ENCODE results near the gene SRRM2. TPM values are rescaled to one million over a fixed set of nuclear protein-coding genes. Genes with fewer than 3 reads are reported as not detected.

SRRM2 gene
- total RNA-seq, 6 experiments from 2014 or later: 111 to 419 (median 289) TPM

DNA sequence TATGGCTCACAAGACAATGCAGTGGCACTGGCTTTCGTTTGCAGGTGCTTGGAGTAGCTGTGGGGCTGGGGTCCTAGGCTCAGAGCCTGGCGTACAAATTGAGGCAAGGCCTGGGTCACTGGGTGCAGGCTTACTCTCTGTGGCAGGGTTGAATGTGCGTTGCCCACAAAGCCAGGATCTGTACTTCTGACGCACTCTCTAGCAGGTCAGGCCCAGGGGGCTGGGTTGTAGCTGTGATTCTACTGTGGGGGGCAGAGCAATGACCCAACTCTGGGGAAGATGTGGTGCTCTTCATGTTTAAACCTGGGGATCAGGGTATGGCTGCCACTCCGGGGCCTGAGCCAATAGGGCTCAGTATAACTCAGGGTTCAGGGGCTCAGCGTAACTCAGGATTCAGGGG, 58.2 kb downstream of the SRRM2 start:
- no peaks in the 10 kb centered on the region for H3K4me1 ChIP-seq
- H3K36me3 ChIP-seq: no peaks in the 10 kb centered on the region
- DNase-seq: peak in 1 of 3 donors; percentile 15
- no peaks in the 10 kb centered on the region for H3K27me3 ChIP-seq
- 43% methylated on average over 2 of the region's 6 CpGs for WGBS (ENCODE audit: insufficient coverage, low coverage, low lambda C conversion rate, missing lambda C conversion rate)
- H3K4me3 ChIP-seq: no peak overlapping the region
- no peak for TF ChIP-seq CTCF (IDR thresholded peaks at IDR 0.05)
- TF ChIP-seq POLR2A (IDR thresholded peaks at IDR 0.05): no peak
- no peaks in the 10 kb centered on the region for H3K9me3 ChIP-seq
- no peak overlapping the region for H3K27ac ChIP-seq
- no peak for ATAC-seq
- intact Hi-C loops (cut with DNase I): no loop called here

DNA sequence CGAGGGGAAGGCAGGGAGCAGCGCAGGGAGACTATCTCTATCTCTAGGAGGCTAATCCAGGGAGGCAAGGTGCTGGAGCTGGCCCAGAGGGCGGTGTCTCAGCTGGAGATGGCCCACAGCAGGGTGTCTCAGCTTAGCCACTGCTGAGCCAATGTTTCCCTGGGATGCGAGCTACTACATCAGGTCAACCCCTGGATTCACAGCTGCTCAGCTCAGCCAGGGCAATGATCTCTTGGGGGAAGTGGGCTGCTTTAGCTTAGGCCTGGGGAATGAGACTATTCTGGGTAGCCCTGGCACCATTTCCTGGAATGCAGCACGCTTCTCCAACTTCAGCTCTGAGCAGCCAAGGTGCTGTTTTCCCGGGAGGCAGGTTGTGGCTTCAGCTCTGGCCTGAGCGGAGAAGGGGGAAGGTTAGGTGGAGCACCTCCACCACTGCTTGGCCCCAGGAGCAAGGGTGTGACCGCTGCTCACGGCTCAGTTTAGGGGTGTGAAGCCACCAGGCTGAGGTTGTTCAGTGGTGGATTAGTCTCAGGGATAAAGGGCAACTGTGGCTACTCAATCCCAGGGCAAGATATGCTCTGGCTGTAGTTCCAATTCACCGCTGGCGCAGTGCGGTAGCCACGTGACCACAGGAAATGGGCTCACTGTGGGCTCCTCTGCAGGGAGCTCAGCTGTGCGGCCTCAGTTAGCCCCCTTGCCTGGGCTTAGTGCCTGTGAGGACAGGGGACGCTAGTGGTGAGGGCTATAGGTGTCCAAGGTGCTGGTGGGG, 59.4 kb downstream of the SRRM2 start:
- H3K27ac ChIP-seq: no peak overlapping the region
- DNase-seq: peak in 1 of 3 donors; percentile 23
- no peak for ATAC-seq
- H3K9me3 ChIP-seq: no peaks in the 10 kb centered on the region
- TF ChIP-seq POLR2A (IDR thresholded peaks at IDR 0.05): no peak
- no peak for TF ChIP-seq CTCF (IDR thresholded peaks at IDR 0.05)
- intact Hi-C loops (cut with DNase I): no loop called here
- no peaks in the 10 kb centered on the region for H3K27me3 ChIP-seq
- 87% methylated on average over 5 of the region's 15 CpGs for WGBS (ENCODE audit: insufficient coverage, low coverage, low lambda C conversion rate, missing lambda C conversion rate)
- no peak overlapping the region for H3K4me3 ChIP-seq
- H3K36me3 ChIP-seq: no peaks in the 10 kb centered on the region
- H3K4me1 ChIP-seq: no peaks in the 10 kb centered on the region

- intact Hi-C loops (cut with DNase I): no loop called here
- no peaks in the 10 kb centered on the region for H3K27me3 ChIP-seq
These were observed 61.4 kb downstream of the SRRM2 start for GRCh38 chr16:2813771-2814221.

DNA sequence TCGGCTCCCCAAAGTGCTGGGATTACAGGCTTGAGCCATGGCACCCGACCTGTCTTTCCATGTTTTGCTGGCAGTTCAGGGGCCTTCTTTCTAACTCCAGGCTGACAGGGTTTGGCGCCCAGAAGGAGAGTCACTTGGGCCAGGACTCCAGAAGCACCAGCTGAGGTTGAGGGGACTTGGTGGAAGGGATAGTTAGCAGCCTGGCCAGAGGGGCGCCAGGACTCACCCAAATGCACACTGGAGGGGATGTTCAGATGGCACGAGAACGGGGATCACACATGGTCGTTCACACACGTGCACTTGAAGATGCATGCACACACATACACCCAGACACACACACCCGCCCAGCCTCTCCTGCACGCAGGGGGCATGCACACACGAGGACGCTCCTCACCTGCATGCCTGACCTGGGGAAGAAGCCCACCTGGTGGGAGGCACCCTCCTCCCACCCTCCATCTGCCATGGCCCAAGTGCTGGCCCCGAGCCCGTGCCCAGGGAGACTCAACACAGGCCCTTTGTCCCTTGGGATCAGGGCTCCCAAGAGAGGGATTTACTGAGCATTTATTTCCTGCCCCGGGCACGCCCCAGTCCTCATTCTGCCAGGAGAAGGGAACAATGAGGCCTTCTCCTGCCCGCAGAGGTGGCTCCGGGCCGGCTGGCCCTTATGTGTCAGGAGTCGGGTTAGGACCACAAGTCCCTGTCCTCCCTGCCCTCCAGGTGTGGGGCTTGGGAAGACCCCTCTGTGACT, 62.3 kb downstream of the SRRM2 start:
- Histone ChIP-seq H3K27me3 (no peaks in the 10 kb centered on the region), H3K27ac (no peak overlapping the region), H3K4me3 (no peak overlapping the region), H3K9me3 (no peaks in the 10 kb centered on the region), H3K4me1 (no peaks in the 10 kb centered on the region), H3K36me3 (no peaks in the 10 kb centered on the region)
- intact Hi-C loops (cut with DNase I): no loop called here
- DNase-seq (peak in 1 of 3 donors; percentile 36), ATAC-seq (no peak)
- WGBS (ENCODE audit: insufficient coverage, low coverage, low lambda C conversion rate, missing lambda C conversion rate): 77% methylated on average over 3 of the region's 20 CpGs
- TF ChIP-seq POLR2A (IDR thresholded peaks at IDR 0.05) (no peak), CTCF (IDR thresholded peaks at IDR 0.05) (no peak)

More at GRCh38 chr16:2813771-2814221, 61.4 kb downstream of the SRRM2 start:
- no peak for ATAC-seq
- H3K27ac ChIP-seq: no peak overlapping the region
- WGBS (ENCODE audit: insufficient coverage, low coverage, low lambda C conversion rate, missing lambda C conversion rate): 74% methylated on average over 6 of the region's 7 CpGs
- H3K36me3 ChIP-seq: no peaks in the 10 kb centered on the region
- no peaks in the 10 kb centered on the region for H3K4me1 ChIP-seq
- TF ChIP-seq CTCF (IDR thresholded peaks at IDR 0.05): no peak
- TF ChIP-seq POLR2A (IDR thresholded peaks at IDR 0.05): no peak
- no peaks in the 10 kb centered on the region for H3K9me3 ChIP-seq
- H3K4me3 ChIP-seq: no peak overlapping the region
- DNase-seq: peak in 1 of 3 donors; percentile 35
